Stimulated activated CD8-positive, alpha-beta memory T cell treated with anti-CD3 and anti-CD28 coated beads, Interleukin-15, amount 100 ng/mL, for 4 hours (primary cell): ENCODE results near the gene SWAP70.

Source experiments
- DNase-seq, 2 donors: peaks; one replicate each; pipeline ENCODE4 v3.0.0-alpha.2; 2020; ENCODE audit warnings: low read depth in 2 of 2

The SWAP70 gene

DNA sequence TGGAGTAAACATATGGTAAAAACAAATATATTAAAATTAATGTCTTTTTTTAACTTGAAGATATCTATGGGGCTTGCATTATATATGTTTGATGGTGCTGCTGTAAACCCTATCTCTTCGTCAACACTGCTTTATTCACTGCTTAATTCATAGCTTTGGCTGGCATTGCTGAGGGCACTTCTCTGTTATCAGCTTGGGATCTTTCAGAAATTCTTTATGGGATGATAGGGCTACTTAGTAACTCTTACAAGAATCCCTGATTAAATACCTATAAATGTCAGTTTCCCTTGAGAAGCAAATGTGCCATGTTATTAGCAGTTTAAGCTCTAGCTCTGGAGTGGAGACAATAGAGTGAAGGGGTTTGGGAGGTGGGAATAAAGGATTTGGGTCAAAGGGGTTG, 112.3 kb downstream of the SWAP70 start:
- no peak for DNase-seq

DNA sequence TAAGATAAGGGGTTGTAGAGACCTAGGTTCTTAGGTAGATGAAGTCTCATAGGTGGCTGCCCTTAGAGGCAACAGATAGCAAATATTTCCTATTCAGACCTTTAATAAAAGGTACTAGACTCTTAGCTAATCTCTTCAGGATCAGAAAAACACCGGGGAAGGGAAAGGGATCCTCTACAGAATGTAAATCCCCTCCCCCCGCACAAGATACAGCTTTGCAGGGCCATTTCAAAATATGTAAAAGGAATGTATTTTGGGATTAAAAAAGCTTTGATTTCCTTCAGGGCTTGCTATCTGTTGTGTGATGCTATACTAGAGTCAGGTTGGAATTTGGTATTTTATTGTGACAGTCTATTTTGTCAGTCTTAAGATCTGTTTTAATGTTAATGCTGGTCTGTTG, 113.2 kb downstream of the SWAP70 start:
- DNase-seq, result no peak

DNA sequence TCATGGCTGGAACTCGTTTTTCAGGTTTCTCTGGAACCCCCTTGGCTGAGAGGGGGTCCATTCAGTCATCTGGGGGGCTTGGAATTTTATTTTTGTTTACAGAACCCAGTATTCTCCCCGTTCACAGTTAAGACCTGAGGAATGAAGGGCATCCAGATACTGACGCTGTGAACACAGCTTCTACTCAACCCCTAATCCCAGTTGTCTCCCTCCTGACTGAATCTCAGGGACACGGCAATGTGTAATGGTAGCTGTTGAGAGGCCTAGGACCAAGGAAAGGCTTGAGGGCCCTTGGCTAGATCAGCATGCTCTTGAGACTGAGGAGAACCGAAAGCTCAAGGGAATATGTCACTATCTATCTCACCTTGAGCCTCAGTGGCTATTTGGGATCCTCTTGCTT, 113.6 kb downstream of the SWAP70 start:
- no peak for DNase-seq

DNA sequence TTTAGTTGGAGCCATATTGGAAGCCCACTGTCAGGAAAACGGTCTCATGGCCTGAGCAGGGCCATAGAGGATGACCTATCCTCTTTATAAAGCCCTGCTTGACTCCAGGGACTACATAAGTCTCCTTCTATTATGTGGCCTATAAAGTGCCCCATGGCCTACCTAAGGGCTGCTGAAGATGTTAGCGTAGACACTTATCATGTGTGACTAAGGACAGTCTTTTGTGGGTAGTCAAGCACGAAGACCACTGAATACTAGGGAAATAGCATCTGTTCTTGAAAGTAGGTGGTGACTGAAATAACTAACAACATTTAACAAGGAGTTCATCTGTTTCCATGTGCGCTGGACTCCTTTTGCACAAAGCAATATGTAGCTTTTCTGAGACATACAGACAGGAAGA, 117.1 kb downstream of the SWAP70 start:
- no peak for DNase-seq

DNA sequence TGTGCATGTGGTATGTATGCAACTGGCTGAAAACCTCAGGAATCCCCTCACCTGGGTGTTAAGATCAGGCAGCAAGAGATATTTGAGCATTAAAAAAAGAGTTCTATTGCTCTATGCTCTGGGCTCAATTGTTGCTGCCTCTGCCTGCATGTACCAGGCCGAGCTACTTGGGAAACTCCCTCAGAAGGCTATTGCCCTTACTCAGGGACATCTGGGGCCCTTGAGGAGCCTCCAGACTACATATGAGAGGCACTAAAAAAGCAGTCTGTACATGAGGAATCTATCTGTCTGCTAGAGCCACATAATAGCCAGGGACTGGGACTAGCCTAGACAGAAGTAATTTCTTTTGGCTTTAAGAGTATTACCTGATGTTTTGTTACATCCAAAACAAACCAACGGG, 120.1 kb downstream of the SWAP70 start:
- DNase-seq, result no peak

DNA sequence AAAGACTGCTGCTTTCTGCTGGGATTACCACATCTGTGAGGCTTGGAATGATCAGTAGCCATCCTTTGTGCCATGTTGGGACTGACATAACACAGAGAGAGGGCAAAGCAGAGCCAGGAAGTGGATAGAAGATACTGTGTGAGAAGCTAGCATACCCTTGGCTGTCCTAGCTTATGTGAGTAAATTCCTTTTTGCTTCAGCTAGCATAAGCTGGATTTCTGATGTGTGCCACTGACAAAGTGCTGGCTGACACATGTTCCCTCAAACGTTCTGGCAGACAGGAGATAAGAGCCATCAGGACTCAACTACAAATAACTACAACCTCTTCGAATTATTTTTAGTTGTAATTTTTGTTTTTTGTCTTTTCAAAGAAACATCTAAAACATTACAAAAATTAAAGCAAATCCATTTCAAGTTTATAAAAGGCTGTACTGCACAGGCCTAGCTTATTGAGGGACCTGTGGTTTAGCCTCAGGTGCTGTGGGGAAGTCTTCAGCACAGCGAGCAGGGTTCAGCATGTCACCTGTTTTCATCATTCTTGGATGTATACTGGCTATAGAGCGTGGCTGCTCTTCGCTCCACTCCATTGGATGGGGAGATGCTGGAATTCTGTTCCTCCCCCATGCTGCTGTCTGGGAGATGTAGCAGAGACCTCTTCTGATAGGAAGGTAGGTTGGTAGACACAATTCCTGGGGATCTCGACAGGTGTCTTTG, 120.9 kb downstream of the SWAP70 start:
- no peak for DNase-seq

DNA sequence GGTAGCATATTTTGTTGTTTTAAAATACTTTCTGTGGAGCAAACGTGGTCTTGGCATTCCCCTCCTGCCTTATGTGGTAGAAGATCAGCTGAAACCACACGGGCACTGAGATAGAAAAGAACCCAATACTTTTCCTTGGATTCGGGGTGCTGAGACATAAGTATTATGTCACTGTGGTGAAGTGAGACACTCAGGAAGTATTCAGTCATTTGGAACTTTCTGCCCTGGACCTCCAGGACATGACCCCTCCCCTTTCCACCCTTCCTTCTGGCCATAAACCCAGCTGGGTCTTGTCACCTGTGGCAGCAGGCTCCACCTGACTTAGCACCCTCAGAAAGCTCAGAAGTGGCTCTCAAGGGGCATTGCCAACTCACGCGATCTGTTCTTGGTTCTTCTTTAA, 123.4 kb downstream of the SWAP70 start:
- no peak for DNase-seq

DNA sequence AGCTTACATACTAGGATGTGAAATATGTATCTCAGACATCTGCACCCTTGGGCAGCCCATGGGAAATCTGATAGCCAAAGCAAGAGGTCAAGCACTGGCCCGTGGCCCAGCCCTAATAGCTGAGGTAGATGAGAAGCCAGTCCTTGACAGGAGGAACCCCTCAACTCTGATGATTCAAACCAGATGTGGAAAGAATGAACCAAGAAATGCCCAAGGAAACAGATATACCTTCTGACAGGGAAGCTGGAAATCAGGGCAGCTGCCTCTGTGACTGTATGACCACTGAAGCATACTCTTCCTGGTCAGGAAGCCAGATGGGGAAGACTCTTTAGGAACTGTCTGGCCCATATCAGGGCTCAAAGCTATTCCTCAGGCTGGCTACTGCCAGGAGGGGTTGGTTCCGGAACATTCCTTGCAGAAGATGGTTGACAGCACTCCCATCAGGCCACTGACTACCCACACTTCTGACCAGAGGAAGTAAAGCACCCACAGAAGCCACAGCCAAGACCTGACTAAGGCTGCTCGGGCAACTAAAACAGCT, 124.2 kb downstream of the SWAP70 start:
- no peak for DNase-seq

DNA sequence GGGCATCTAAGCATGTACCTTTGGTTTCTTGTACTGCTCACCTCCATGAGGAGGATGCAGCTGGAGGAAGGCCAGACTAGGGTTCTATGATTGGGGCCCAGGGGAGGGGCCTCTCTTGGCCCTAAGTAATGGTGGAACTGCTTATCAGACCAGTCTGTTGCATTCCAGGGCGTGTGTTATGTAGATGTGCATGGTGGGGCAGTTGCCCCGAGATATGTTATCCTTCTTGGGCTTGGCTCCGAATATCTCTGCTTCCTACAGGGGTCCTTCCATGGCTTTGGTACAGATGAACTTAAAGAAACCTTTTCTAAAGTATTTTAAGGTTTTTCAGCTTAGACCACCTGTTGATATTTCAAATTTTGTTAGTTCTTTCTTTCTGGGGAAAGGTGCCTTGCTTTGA, 126.0 kb downstream of the SWAP70 start:
- DNase-seq, result no peak

DNA sequence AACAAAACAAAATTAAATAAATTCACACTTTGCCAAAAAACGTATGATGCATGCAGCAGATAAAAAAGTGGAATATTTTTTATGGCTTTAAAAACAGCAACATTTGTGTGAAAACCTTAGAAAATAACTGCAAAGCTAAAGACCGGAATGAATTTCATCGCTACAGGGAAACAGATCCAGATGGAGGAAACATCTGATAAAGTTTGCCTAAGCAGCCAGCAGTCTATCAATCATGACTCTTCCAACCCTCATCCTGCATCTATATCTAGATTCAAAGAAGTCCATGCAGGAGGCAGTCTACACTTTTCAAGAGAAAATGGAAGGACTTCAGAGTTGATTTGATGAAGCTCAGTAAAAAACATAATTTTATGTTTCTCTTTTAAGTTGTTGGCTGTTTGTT, 126.8 kb downstream of the SWAP70 start:
- no peak for DNase-seq

DNA sequence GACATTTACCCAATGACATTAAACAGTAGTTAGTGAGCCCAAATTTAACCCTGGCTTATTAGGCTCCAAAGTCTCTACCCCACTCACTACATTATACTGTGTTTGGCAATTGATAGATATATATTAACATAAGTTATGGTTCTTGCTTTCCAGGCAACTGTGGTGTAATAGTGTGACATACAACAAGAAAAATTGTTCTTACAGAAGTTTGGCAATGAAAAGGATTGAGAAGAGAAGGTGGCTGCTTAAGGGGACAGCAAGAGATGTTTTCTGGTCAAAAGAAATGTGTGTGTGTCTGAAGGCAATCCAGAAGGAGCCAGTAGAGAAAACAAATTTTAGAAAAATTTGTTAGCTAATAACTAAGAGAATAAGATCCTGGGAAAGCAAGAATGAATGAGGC, 132.4 kb downstream of the SWAP70 start:
- DNase-seq, result no peak

DNA sequence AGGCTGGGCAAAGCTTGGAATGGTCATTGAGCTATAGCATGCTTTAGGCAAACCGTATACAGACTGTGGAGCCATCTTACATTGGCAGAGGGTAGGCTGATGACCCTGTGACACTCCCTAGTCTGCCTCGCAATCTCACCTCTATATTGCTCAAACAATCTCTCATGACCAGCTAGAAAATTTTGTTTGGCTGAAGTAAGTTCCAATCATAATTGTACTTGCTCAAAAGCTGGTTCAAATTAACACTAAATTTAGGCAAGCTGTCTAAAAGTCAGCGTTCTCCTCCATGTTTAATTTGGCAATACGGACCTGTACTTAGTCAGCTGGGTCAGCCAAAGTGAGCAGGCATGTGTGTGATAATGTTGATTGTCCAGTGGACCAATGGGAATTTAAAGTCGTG, 133.0 kb downstream of the SWAP70 start:
- DNase-seq, result no peak

DNA sequence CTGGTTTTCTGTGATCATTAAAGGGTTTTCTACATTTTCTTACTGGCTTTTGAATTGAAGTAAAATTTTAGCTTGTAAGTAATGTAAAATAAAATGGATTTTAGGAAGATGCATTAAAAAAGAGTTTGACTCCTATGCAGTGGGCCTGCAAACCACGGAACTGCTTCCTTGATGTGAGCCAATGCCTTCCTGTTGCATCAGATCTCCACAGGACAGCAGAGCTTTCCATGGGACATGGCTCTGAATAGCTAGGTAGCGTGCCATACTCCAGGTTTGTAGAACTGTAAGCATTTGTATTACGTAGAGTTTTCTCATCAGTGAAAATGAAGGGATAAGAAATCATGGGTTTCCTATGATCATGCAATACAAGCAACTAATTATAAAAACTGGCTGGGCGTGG, 133.4 kb downstream of the SWAP70 start:
- DNase-seq, result no peak

DNA sequence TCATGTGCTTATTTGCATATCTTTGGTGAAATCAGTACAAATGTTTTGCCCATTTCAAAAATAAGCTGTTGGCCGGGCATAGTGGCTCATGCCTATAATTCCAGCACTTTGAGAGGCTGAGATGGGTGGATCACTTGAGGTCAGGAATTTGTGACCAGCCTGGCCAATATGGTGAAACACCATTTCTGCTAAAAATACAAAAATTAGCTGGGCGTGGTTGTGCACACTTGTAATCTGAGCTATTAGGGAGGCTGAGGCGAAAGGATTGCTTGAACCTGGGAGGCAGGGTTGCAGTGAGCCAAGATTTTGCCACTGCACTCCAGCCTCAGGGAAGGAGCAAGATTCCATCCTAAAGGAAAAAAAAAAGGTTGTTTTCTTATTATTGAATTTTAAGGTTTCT, 136.0 kb downstream of the SWAP70 start:
- no peak for DNase-seq

DNA sequence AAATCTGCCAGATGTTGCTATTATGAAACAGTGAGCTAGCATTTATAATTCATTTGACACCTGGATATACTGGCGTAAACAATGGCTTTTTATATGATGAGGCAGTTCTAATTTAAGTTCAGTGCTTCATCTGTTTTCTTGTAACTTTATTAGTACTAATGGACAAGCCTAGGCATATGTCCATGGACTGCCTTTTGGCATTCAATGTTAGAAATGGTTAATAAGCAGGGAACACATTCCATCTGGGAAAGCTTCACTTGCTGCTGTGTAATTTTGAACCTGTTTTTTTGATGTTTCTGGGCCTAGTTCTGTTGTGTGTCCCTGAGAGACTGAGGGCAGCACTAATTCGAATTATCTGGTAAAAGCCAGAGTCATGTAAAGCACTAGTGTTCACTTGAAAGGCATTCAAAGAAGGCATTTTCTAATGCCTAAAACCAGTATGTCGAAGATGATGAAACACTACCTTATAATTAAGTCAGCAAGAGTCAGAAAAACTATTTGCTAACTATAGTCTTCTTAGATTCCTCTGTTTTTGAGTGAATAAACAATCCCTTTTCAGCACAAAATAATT, 138.5 kb downstream of the SWAP70 start:
- DNase-seq, result no peak
